K562 (cell line): ENCODE measurements around the gene TMEM214. TPM values are rescaled to one million over a fixed set of nuclear protein-coding genes. Genes with fewer than 3 reads are reported as not detected.
A peak's percentile ranks its signal among the peaks of the same experiment; 100 is the strongest.

ENCODE experiments used
- CBX8 ChIP-seq: fragments of 200-600 bp; sonication (generic); IDR thresholded peaks from 2 replicates; pipeline ENCODE4 v1.6.1; 2012; ENCODE audit warnings: borderline replicate concordance, mixed run types, low read depth, mild to moderate bottlenecking, moderate library complexity, mixed read lengths, low read length, control low read depth, inconsistent platforms; ENCODE audit not compliant: poor library complexity, severe bottlenecking; ENCODE audit errors: extremely low read depth
- CGGBP1 ChIP-seq: fragments of 250-450 bp; sonication (Bioruptor Pico); IDR thresholded peaks from 2 replicates; pipeline ENCODE4 v1.9.0; 2021; ENCODE audit warnings: mild to moderate bottlenecking
- DDX20 ChIP-seq: fragments of 450-650 bp; IDR thresholded peaks from 2 replicates; pipeline ENCODE4 v1.6.1; 2016; ENCODE audit warnings: missing genetic modification characterization, low read depth, mild to moderate bottlenecking, missing compliant biosample characterization, moderate library complexity
- DIDO1 ChIP-seq: fragments of 450-650 bp; IDR thresholded peaks from 2 replicates; pipeline ENCODE4 v1.6.1; 2016; ENCODE audit warnings: low read depth, missing biosample characterization, missing genetic modification characterization
- E2F3 ChIP-seq: fragments of 250-450 bp; sonication (Bioruptor Pico); IDR thresholded peaks from 2 replicates; pipeline ENCODE4 v1.4.0; 2020; ENCODE audit warnings: mild to moderate bottlenecking
- FOXJ2 ChIP-seq: fragments of 200-800 bp; sonication (Bioruptor generic); IDR thresholded peaks from 2 replicates; pipeline ENCODE4 v1.6.1; 2016; ENCODE audit warnings: missing genetic modification characterization, missing compliant biosample characterization
- IRF9 ChIP-seq: fragments of 450-650 bp; IDR thresholded peaks from 2 replicates; pipeline ENCODE4 v1.6.1; 2016; ENCODE audit warnings: missing biosample characterization, missing genetic modification characterization
- KAT7 ChIP-seq: sonication (generic); formaldehyde crosslinking; IDR thresholded peaks from 2 replicates; pipeline ENCODE4 v1.8.0; 2022; ENCODE audit warnings: missing genetic modification reagents, mild to moderate bottlenecking, borderline replicate concordance
- MBD1 ChIP-seq: fragments of 250-450 bp; sonication (Bioruptor Pico); IDR thresholded peaks from 2 replicates; pipeline ENCODE4 v1.8.0; 2022; ENCODE audit warnings: inconsistent platforms
- MXD1 ChIP-seq: fragments of 250-450 bp; sonication (Bioruptor Pico); IDR thresholded peaks from 2 replicates; pipeline ENCODE4 v1.8.0; 2021; ENCODE audit warnings: borderline replicate concordance, mild to moderate bottlenecking, moderate library complexity; ENCODE audit not compliant: poor library complexity, severe bottlenecking
- RNF2 ChIP-seq: sonication (generic); IDR thresholded peaks from 2 replicates; pipeline ENCODE4 v1.6.1; 2016
- SRSF1 ChIP-seq: fragments of 200-400 bp; formaldehyde crosslinking; IDR thresholded peaks from 2 replicates; pipeline ENCODE4 v1.6.1; 2017; ENCODE audit warnings: mild to moderate bottlenecking, low read depth, low read length, moderate library complexity
- TEAD2 ChIP-seq: fragments of 450-650 bp; IDR thresholded peaks from 2 replicates; pipeline ENCODE4 v1.6.1; 2016; ENCODE audit warnings: missing genetic modification characterization, control low read depth, missing compliant biosample characterization
- TFAP4 ChIP-seq: sonication (generic); formaldehyde crosslinking; IDR thresholded peaks from 2 replicates; pipeline ENCODE4 v1.8.0; 2022; ENCODE audit warnings: missing genetic modification reagents, mild to moderate bottlenecking, moderate library complexity, borderline replicate concordance
- UBTF ChIP-seq, 2 experiments: IDR thresholded peaks; 2 replicates each; pipeline ENCODE4 v1.6.1; 2012; ENCODE audit warnings: improper control_type of control experiment in 2 of 2, low read depth in 2 of 2, low read length in 2 of 2, borderline replicate concordance in 1 of 2
- ZNF121 ChIP-seq: sonication (generic); formaldehyde crosslinking; conservative IDR thresholded peaks from 2 replicates; pipeline ENCODE4 v1.8.0; 2022; ENCODE audit warnings: missing genetic modification reagents
- ZNF280B ChIP-seq: fragments of 250-450 bp; sonication (Bioruptor Pico); IDR thresholded peaks from 2 replicates; pipeline ENCODE4 v1.5.1; 2021; ENCODE audit warnings: mild to moderate bottlenecking
- polyA plus RNA-seq, 8 experiments: library from polyadenylated mRNA; depleted of rRNA in 4 of 8; stranded (reverse) in 5 of 8; unstranded in 3 of 8; fragments of >200 nt; fragmentation: Nextera tagmentation in 2 of 8; fragmentation: Illumina TruSeq in 1 of 8; extraction: Ambion mirVana in 2 of 8; extraction: Trizol in 1 of 8; gene quantifications; 2 replicates each; pipeline versions ENCODE4 v1.2.1 to v1.2.3, GENCODE V29; 2011 to 2014; ENCODE audit warnings: inconsistent platforms in 1 of 8, missing spikeins in 1 of 8
- total RNA-seq, 7 experiments: library from RNA; depleted of rRNA in 6 of 7; stranded (reverse); fragments of >200 nt in 6 of 7; fragmentation: Illumina TruSeq in 2 of 7; extraction: Trizol in 2 of 7; gene quantifications; 2 replicates each; pipeline versions ENCODE4 v1.2.1 to v1.2.3, GENCODE V29; 2011 to 2021; ENCODE audit warnings: low replicate concordance in 1 of 7

TMEM214 gene
- total and polyA plus RNA-seq, 9 of the 15 experiments (the other 6 are each of a cell fraction or from before 2014, with no cell fraction given), result 11.4 to 81.4 (median 44.1) TPM

GRCh38 chr2:27050996-27051901, 18.5 kb downstream of the TMEM214 start, which contains the start of gene AGBL5 (continued):
- TF ChIP-seq UBTF (IDR thresholded peaks at IDR 0.05; ENCODE audit: borderline replicate concordance in 1 of 2, low read depth in 2 of 2, low read length in 2 of 2), result no peak
- TF ChIP-seq ZNF121 (CRISPR knock-in tag), result no peak
- TF ChIP-seq IRF9 (tag), result no peak
- peak; percentile 38; the same call in 1 of the 2 replicates for TF ChIP-seq DIDO1 (tag)
- peak; percentile 69; the same call in 1 of the 2 replicates for TF ChIP-seq FOXJ2 (tag)
- TF ChIP-seq ZNF280B (CRISPR knock-in tag), result no peak
- TF ChIP-seq DDX20 (tag), result no peak
- no peak for TF ChIP-seq MXD1 (CRISPR knock-in tag)
- TF ChIP-seq TFAP4 (CRISPR knock-in tag), result peak; percentile 90
- TF ChIP-seq CBX8, result no peak
- peak; percentile 91; the same call in 1 of the 2 replicates for TF ChIP-seq KAT7
- no peak for TF ChIP-seq CGGBP1 (CRISPR knock-in tag)
- TF ChIP-seq SRSF1, result no peak
- peak; percentile 88 for TF ChIP-seq RNF2
- no peak for TF ChIP-seq TEAD2 (tag)
- TF ChIP-seq MBD1 (CRISPR knock-in tag), result no peak
- TF ChIP-seq E2F3, result peak; percentile 85
